GM23338 (cell line): ENCODE data around the gene SLC44A4.

Experiments used
- CREB1 ChIP-seq: fragments of 250-450 bp; sonication (Bioruptor Pico); IDR thresholded peaks from 2 replicates; pipeline ENCODE4 v1.5.0; 2020; ENCODE audit warnings: low read depth, mild to moderate bottlenecking, moderate library complexity
- CTCF ChIP-seq, 2 experiments: fragments of 200-600 bp in 1 of 2; sonication (generic) in 1 of 2; conservative IDR thresholded peaks; 2 replicates each; pipeline versions ENCODE4 v1.5.1 to v1.6.1; 2016 to 2017; ENCODE audit warnings: antibody characterized with exemption in 2 of 2, low read depth in 2 of 2, mild to moderate bottlenecking in 2 of 2, moderate library complexity in 1 of 2
- EZH2 ChIP-seq: fragments of 200-600 bp; sonication (generic); IDR thresholded peaks from one replicate; pipeline ENCODE4 v1.8.0; 2017; ENCODE audit warnings: antibody characterized with exemption, mild to moderate bottlenecking, low read depth; ENCODE audit not compliant: unreplicated experiment
- JUNB ChIP-seq: IDR thresholded peaks from one replicate; pipeline ENCODE4 v1.6.1; 2016; ENCODE audit warnings: antibody characterized with exemption; ENCODE audit not compliant: unreplicated experiment
- POLR2AphosphoS5 ChIP-seq: IDR thresholded peaks from 2 replicates; pipeline ENCODE4 v1.6.1; 2016; ENCODE audit warnings: antibody characterized with exemption, low read depth
- STAT1 ChIP-seq: IDR thresholded peaks from one replicate; pipeline ENCODE4 v1.6.1; 2016; ENCODE audit warnings: antibody characterized with exemption; ENCODE audit not compliant: unreplicated experiment

- TF ChIP-seq POLR2AphosphoS5 = no peak
- TF ChIP-seq CTCF (conservative IDR thresholded peaks at IDR 0.05; ENCODE audit: low read depth in 2 of 2) = no peak
- no peak for TF ChIP-seq STAT1
- no peak for TF ChIP-seq EZH2
- TF ChIP-seq JUNB = no peak
- no peak for TF ChIP-seq CREB1 (CRISPR knock-in tag)
Observed at GRCh38 chr6:31874836-31875572, 3.8 kb downstream of the SLC44A4 start.
